H9 (cell line): ENCODE measurements around the gene GET4. TPM values are rescaled to one million over a fixed set of nuclear protein-coding genes. Genes with fewer than 3 reads are reported as not detected.

Source experiments
- DNase-seq: peaks from one replicate; pipeline ENCODE4 v3.0.0-alpha.2; 2017
- H2AFZ ChIP-seq: one replicate; pipeline ENCODE4 v1.6.1; 2013; ENCODE audit warnings: mild to moderate bottlenecking, low read length, control low read depth, moderate library complexity
- H2AK5ac ChIP-seq: 2 replicates; pipeline ENCODE4 v1.6.1; 2013; ENCODE audit warnings: low read length, control low read depth, mixed read lengths; ENCODE audit not compliant: insufficient read length
- H2BK120ac ChIP-seq: one replicate; pipeline ENCODE4 v1.6.1; 2013; ENCODE audit warnings: low read depth, mild to moderate bottlenecking, low read length, control low read depth, inconsistent platforms; ENCODE audit not compliant: poor library complexity, severe bottlenecking
- H2BK12ac ChIP-seq: 2 replicates; pipeline ENCODE4 v1.6.1; 2013; ENCODE audit warnings: low read length, control low read depth, mixed read lengths, low read depth; ENCODE audit not compliant: insufficient read length
- H2BK15ac ChIP-seq: 2 replicates; pipeline ENCODE4 v1.6.1; 2013; ENCODE audit warnings: low read depth, low read length, control low read depth
- H2BK20ac ChIP-seq: one replicate; pipeline ENCODE4 v1.6.1; 2013; ENCODE audit warnings: low read depth, mild to moderate bottlenecking, low read length, control low read depth, inconsistent platforms; ENCODE audit not compliant: poor library complexity, severe bottlenecking
- H2BK5ac ChIP-seq: 2 replicates; pipeline ENCODE4 v1.6.1; 2013; ENCODE audit warnings: low read length, control low read depth, mixed read lengths; ENCODE audit not compliant: insufficient read length
- H3K14ac ChIP-seq: 2 replicates; pipeline ENCODE4 v1.6.1; 2013; ENCODE audit warnings: low read length, control low read depth; ENCODE audit not compliant: insufficient read depth
- H3K18ac ChIP-seq: 2 replicates; pipeline ENCODE4 v1.6.1; 2013; ENCODE audit warnings: low read depth, mild to moderate bottlenecking, mixed read lengths, low read length, control low read depth; ENCODE audit not compliant: insufficient read length
- H3K23ac ChIP-seq: 2 replicates; pipeline ENCODE4 v1.6.1; 2013; ENCODE audit warnings: low read length, control low read depth, mixed read lengths, low read depth; ENCODE audit not compliant: insufficient read length
- H3K23me2 ChIP-seq: 2 replicates; pipeline ENCODE4 v1.6.1; 2013; ENCODE audit warnings: low read depth, mild to moderate bottlenecking, mixed read lengths, low read length, control low read depth; ENCODE audit not compliant: insufficient read length, poor library complexity, severe bottlenecking
- H3K27ac ChIP-seq: 2 replicates; pipeline ENCODE4 v1.5.1; 2013; ENCODE audit warnings: low read length, control low read depth, mixed read lengths, low read depth; ENCODE audit not compliant: insufficient read length
- H3K27me3 ChIP-seq: 2 replicates; pipeline ENCODE4 v1.6.1; 2013; ENCODE audit warnings: low read length, control low read depth, inconsistent platforms; ENCODE audit not compliant: insufficient read depth
- H3K4ac ChIP-seq: 2 replicates; pipeline ENCODE4 v1.6.1; 2013; ENCODE audit warnings: low read depth, mild to moderate bottlenecking, control low read depth, inconsistent platforms, low read length, moderate library complexity
- H3K4me1 ChIP-seq: 2 replicates; pipeline ENCODE4 v1.6.1; 2013; ENCODE audit warnings: low read length, control low read depth, inconsistent platforms; ENCODE audit not compliant: insufficient read depth
- H3K4me2 ChIP-seq: 2 replicates; pipeline ENCODE4 v1.6.1; 2013; ENCODE audit warnings: low read length, control low read depth, mixed read lengths; ENCODE audit not compliant: insufficient read length, insufficient read depth
- H3K56ac ChIP-seq: 2 replicates; pipeline ENCODE4 v1.6.1; 2013; ENCODE audit warnings: low read depth, mild to moderate bottlenecking, mixed read lengths, low read length, control low read depth; ENCODE audit not compliant: insufficient read length
- H3K79me1 ChIP-seq: 2 replicates; pipeline ENCODE4 v1.6.1; 2013; ENCODE audit warnings: low read depth, mild to moderate bottlenecking, moderate library complexity, low read length, control low read depth, inconsistent platforms; ENCODE audit not compliant: insufficient read depth, poor library complexity, severe bottlenecking
- H3K79me2 ChIP-seq: 2 replicates; pipeline ENCODE4 v1.6.1; 2013; ENCODE audit warnings: low read length, control low read depth, inconsistent platforms; ENCODE audit not compliant: insufficient read depth
- H3K9ac ChIP-seq: 2 replicates; pipeline ENCODE4 v1.6.1; 2013; ENCODE audit warnings: low read length, control low read depth, mixed read lengths; ENCODE audit not compliant: insufficient read length; ENCODE audit errors: extremely low read depth
- H3K9me3 ChIP-seq: one replicate; pipeline ENCODE4 v1.6.1; 2013; ENCODE audit warnings: low read depth, low read length, inconsistent platforms; ENCODE audit not compliant: control insufficient read depth
- H3T11ph ChIP-seq: one replicate; pipeline ENCODE4 v1.6.1; 2013; ENCODE audit warnings: mild to moderate bottlenecking, low read length, control low read depth, inconsistent platforms
- H4K20me1 ChIP-seq: one replicate; pipeline ENCODE4 v1.6.1; 2013; ENCODE audit not compliant: control insufficient read depth, insufficient read length, insufficient read depth
- H4K5ac ChIP-seq: 2 replicates; pipeline ENCODE4 v1.6.1; 2013; ENCODE audit warnings: low read depth, mild to moderate bottlenecking, mixed read lengths, low read length, control low read depth; ENCODE audit not compliant: insufficient read length
- H4K8ac ChIP-seq: replicated peaks from 2 replicates; pipeline ENCODE4 v1.6.1; 2013; ENCODE audit warnings: low read length, control low read depth, mixed read lengths, low read depth; ENCODE audit not compliant: insufficient read length
- H4K91ac ChIP-seq: 2 replicates; pipeline ENCODE4 v1.6.1; 2013; ENCODE audit warnings: low read depth, mild to moderate bottlenecking, moderate library complexity, mixed read lengths, low read length, control low read depth; ENCODE audit not compliant: insufficient read length
- H3K27ac Mint-ChIP-seq, 3 experiments: 2 replicates in 2 of 3; 3 replicates in 1 of 3; pipeline ENCODE4 v1.8.0; 2020 to 2021; ENCODE audit warnings: mixed read lengths in 3 of 3, mild to moderate bottlenecking in 1 of 3, moderate library complexity in 1 of 3
- H3K27me3 Mint-ChIP-seq: 2 replicates; pipeline ENCODE4 v1.8.0; 2021; ENCODE audit warnings: low read depth, mild to moderate bottlenecking, moderate library complexity, mixed read lengths
- H3K36me3 Mint-ChIP-seq, 3 experiments: 2 replicates in 2 of 3; 3 replicates in 1 of 3; pipeline ENCODE4 v1.8.0; 2020 to 2021; ENCODE audit warnings: low read depth in 3 of 3, mixed read lengths in 3 of 3; ENCODE audit not compliant: insufficient read depth in 1 of 3
- H3K4me1 Mint-ChIP-seq, 2 experiments: 2 replicates each; pipeline ENCODE4 v1.8.0; 2020; ENCODE audit warnings: mixed read lengths in 2 of 2
- H3K4me3 Mint-ChIP-seq, 2 experiments: 2 replicates in 1 of 2; 3 replicates in 1 of 2; pipeline ENCODE4 v1.8.0; 2020 to 2021; ENCODE audit warnings: mild to moderate bottlenecking in 2 of 2, mixed read lengths in 2 of 2, moderate library complexity in 1 of 2
- H3K9me3 Mint-ChIP-seq, 2 experiments: 2 replicates in 1 of 2; 3 replicates in 1 of 2; pipeline ENCODE4 v1.8.0; 2020; ENCODE audit warnings: mild to moderate bottlenecking in 2 of 2, mixed read lengths in 2 of 2, moderate library complexity in 1 of 2
- CTCF ChIP-seq: fragments of 200-600 bp; sonication (generic); conservative IDR thresholded peaks from 3 replicates; pipeline ENCODE4 v1.8.0; 2021; ENCODE audit warnings: antibody characterized with exemption, mild to moderate bottlenecking
- WGBS: extraction: QIAGEN DNeasy Blood & Tissue Kit; methylation state at CpG from one replicate; pipeline ENCODE4 v1.1.7; 2013; ENCODE audit warnings: missing lambda C conversion rate, low lambda C conversion rate, mixed read lengths; ENCODE audit not compliant: insufficient read length; ENCODE audit errors: extremely low coverage; 5-methylcytosine and 5-hydroxymethylcytosine counted together
- total RNA-seq: library from RNA; stranded (reverse); gene quantifications from 2 replicates; pipeline ENCODE4 v1.2.1, GENCODE V29; 2021

Gene GET4
- total RNA-seq, 1 experiment from 2014 or later: 70.2 TPM

GRCh38 chr7:922334-923107 is 46.2 kb downstream of the GET4 start:
- no peak overlapping the region for H3K56ac ChIP-seq
- Mint-ChIP-seq H3K4me3 (no peak overlapping the region), H3K27me3 (no peaks in the 10 kb centered on the region; the same call in 1 of the 2 replicates), H3K36me3 (no peaks in the 10 kb centered on the region), H3K9me3 (no peaks in the 10 kb centered on the region; a peak in 1 of 5 replicates), H3K27ac (peak overlapping the region in 1 of 3 experiments; percentile 70; a peak in 1 of 7 replicates), H3K4me1 (peaks cover 4 to 6% of the 10 kb centered on the region in 2 experiments; a peak in 3 of 4 replicates)
- no peak overlapping the region for H2AFZ ChIP-seq
- no peaks in the 10 kb centered on the region for H3K4me1 ChIP-seq
- H2BK5ac ChIP-seq: no peak overlapping the region
- no peak overlapping the region for H2AK5ac ChIP-seq
- H2BK20ac ChIP-seq: no peak overlapping the region
- H3T11ph ChIP-seq: no peak overlapping the region
- H3K27ac ChIP-seq: no peak overlapping the region
- H3K27me3 ChIP-seq: no peaks in the 10 kb centered on the region
- H2BK120ac ChIP-seq: no peak overlapping the region
- no peak overlapping the region for H2BK12ac ChIP-seq
- no peak overlapping the region for H4K8ac ChIP-seq
- WGBS: no CpG with 5 or more reads among the region's 29 CpGs
- no peaks in the 10 kb centered on the region for H3K23me2 ChIP-seq
- DNase-seq: no peak
- H3K4ac ChIP-seq: no peak overlapping the region
- no peaks in the 10 kb centered on the region for H3K79me1 ChIP-seq
- H3K9me3 ChIP-seq: no peaks in the 10 kb centered on the region
- no peak overlapping the region for H3K18ac ChIP-seq
- TF ChIP-seq CTCF: no peak
- no peaks in the 10 kb centered on the region for H4K20me1 ChIP-seq
- H3K4me2 ChIP-seq: no peak overlapping the region
- no peak overlapping the region for H4K91ac ChIP-seq
- no peak overlapping the region for H4K5ac ChIP-seq
- no peaks in the 10 kb centered on the region for H3K79me2 ChIP-seq
- H3K23ac ChIP-seq: no peak overlapping the region
- H3K14ac ChIP-seq: no peak overlapping the region
- no peak overlapping the region; the same call in 1 of the 2 replicates for H2BK15ac ChIP-seq
- H3K9ac ChIP-seq: no peak overlapping the region
